ENCODE results near the gene WDTC1. TPM values are rescaled to one million over a fixed set of nuclear protein-coding genes. Genes with fewer than 3 reads are reported as not detected.
A peak's percentile ranks its signal among the peaks of the same experiment; 100 is the strongest.
"Not testable (repeated sequence)": the region's sequence is repeated elsewhere in the genome, so short reads cannot be mapped to it uniquely, and the experiment has no call there.

Gene WDTC1
- 40.2 to 42.2 TPM (median 41.3 TPM) in 3 replicates for total RNA-seq

- Mint-ChIP-seq H3K9me3 (no peaks in the 10 kb centered on the region), H3K27ac (peak within 1 kb of the TSS; percentile 95), H3K4me3 (peak within 1 kb of the TSS; percentile 97), H3K36me3 (no peaks in the 10 kb centered on the region), H3K4me1 (peaks cover 19% of the 10 kb centered on the region), H3K27me3 (ENCODE audit: low read depth) (no peaks in the 10 kb centered on the region)
- no peak for TF ChIP-seq CTCF (IDR thresholded peaks at IDR 0.05; ENCODE audit: unreplicated experiment)
- DNase-seq (ENCODE audit: low spot score in 2 of 2, unreplicated experiment in 2 of 2): peak; percentile 96 to 97
Measured at GRCh38 chr1:27234049-27234882, at the start of gene WDTC1. TSS of gene WDTC1 (plus strand) at chr1:27234632. CDS start at chr1:27261055, 26,423 bp downstream.

GRCh38 chr1:27184665-27185064 lies 49.8 kb upstream of the WDTC1 start:
- H3K27me3 Mint-ChIP-seq (ENCODE audit: low read depth); H3K4me3 Mint-ChIP-seq; H3K27ac Mint-ChIP-seq; DNase-seq (ENCODE audit: low spot score in 2 of 2, unreplicated experiment in 2 of 2); H3K4me1 Mint-ChIP-seq; H3K36me3 Mint-ChIP-seq: not testable (repeated sequence)
- H3K9me3 Mint-ChIP-seq: peaks cover 20% of the 10 kb centered on the region

- DNase-seq (ENCODE audit: low spot score in 2 of 2, unreplicated experiment in 2 of 2): no peak
- Mint-ChIP-seq H3K4me1 (no peaks in the 10 kb centered on the region), H3K9me3 (no peaks in the 10 kb centered on the region), H3K4me3 (no peak overlapping the region), H3K27ac (no peak overlapping the region), H3K27me3 (ENCODE audit: low read depth) (no peaks in the 10 kb centered on the region), H3K36me3 (no peaks in the 10 kb centered on the region)
- no peak for TF ChIP-seq CTCF (IDR thresholded peaks at IDR 0.05; ENCODE audit: unreplicated experiment)
Measured at GRCh38 chr1:27192039-27192529, 42.3 kb upstream of the WDTC1 start.

GRCh38 chr1:27193194-27193593 lies 41.2 kb upstream of the WDTC1 start:
- TF ChIP-seq CTCF (IDR thresholded peaks at IDR 0.05; ENCODE audit: unreplicated experiment): no peak
- Mint-ChIP-seq H3K27me3 (ENCODE audit: low read depth) (no peaks in the 10 kb centered on the region), H3K36me3 (no peaks in the 10 kb centered on the region), H3K4me3 (no peak overlapping the region), H3K9me3 (no peaks in the 10 kb centered on the region), H3K27ac (no peak overlapping the region), H3K4me1 (no peaks in the 10 kb centered on the region)
- no peak for DNase-seq (ENCODE audit: low spot score in 2 of 2, unreplicated experiment in 2 of 2)

GRCh38 chr1:27201295-27201694 lies 33.1 kb upstream of the WDTC1 start:
- H3K27me3 Mint-ChIP-seq (ENCODE audit: low read depth): peaks cover 11% of the 10 kb centered on the region
- DNase-seq (ENCODE audit: low spot score in 2 of 2, unreplicated experiment in 2 of 2): no peak
- TF ChIP-seq CTCF (IDR thresholded peaks at IDR 0.05; ENCODE audit: unreplicated experiment): no peak
- no peaks in the 10 kb centered on the region for H3K36me3 Mint-ChIP-seq
- no peaks in the 10 kb centered on the region for H3K4me1 Mint-ChIP-seq
- no peak overlapping the region for H3K4me3 Mint-ChIP-seq
- no peak overlapping the region for H3K27ac Mint-ChIP-seq
- no peaks in the 10 kb centered on the region for H3K9me3 Mint-ChIP-seq

- TF ChIP-seq CTCF (IDR thresholded peaks at IDR 0.05; ENCODE audit: unreplicated experiment): no peak
- H3K27ac Mint-ChIP-seq: no peak overlapping the region
- H3K27me3 Mint-ChIP-seq (ENCODE audit: low read depth): peaks cover 11% of the 10 kb centered on the region
- DNase-seq (ENCODE audit: low spot score in 2 of 2, unreplicated experiment in 2 of 2): no peak
- H3K9me3 Mint-ChIP-seq: peaks cover 4% of the 10 kb centered on the region
- no peaks in the 10 kb centered on the region for H3K36me3 Mint-ChIP-seq
- H3K4me3 Mint-ChIP-seq: no peak overlapping the region
- H3K4me1 Mint-ChIP-seq: no peaks in the 10 kb centered on the region
Measured at GRCh38 chr1:27203946-27204345, 30.5 kb upstream of the WDTC1 start.

- H3K27ac Mint-ChIP-seq; H3K36me3 Mint-ChIP-seq; H3K4me1 Mint-ChIP-seq; H3K9me3 Mint-ChIP-seq; H3K4me3 Mint-ChIP-seq; H3K27me3 Mint-ChIP-seq (ENCODE audit: low read depth); DNase-seq (ENCODE audit: low spot score in 2 of 2, unreplicated experiment in 2 of 2): not testable (repeated sequence)
Measured at GRCh38 chr1:27207238-27207637, 27.2 kb upstream of the WDTC1 start.

GRCh38 chr1:27208143-27208850 lies 26.1 kb upstream of the WDTC1 start:
- H3K4me1 Mint-ChIP-seq; H3K9me3 Mint-ChIP-seq; H3K36me3 Mint-ChIP-seq; H3K27me3 Mint-ChIP-seq (ENCODE audit: low read depth); H3K27ac Mint-ChIP-seq; H3K4me3 Mint-ChIP-seq; DNase-seq (ENCODE audit: low spot score in 2 of 2, unreplicated experiment in 2 of 2): not testable (repeated sequence)
